HepG2 (cell line): Measurements from ENCODE around the gene GNAT2. TPM values are rescaled to one million over a fixed set of nuclear protein-coding genes. Genes with fewer than 3 reads are reported as not detected.

Experiments used
- ADNP ChIP-seq: sonication (generic); formaldehyde crosslinking; IDR thresholded peaks from 2 replicates; pipeline ENCODE4 v1.4.0; 2020; ENCODE audit warnings: missing genetic modification reagents
- CAMTA2 ChIP-seq: sonication (generic); formaldehyde crosslinking; IDR thresholded peaks from 2 replicates; pipeline ENCODE4 v1.4.0; 2020; ENCODE audit warnings: mild to moderate bottlenecking, missing genetic modification reagents, borderline replicate concordance
- GABPB1 ChIP-seq: IDR thresholded peaks from 2 replicates; pipeline ENCODE4 v1.6.1; 2016; ENCODE audit warnings: mild to moderate bottlenecking, missing genetic modification reagents, moderate library complexity, missing compliant biosample characterization
- HES4 ChIP-seq: sonication (generic); formaldehyde crosslinking; IDR thresholded peaks from 2 replicates; pipeline ENCODE4 v1.9.0; 2021; ENCODE audit warnings: mild to moderate bottlenecking, missing genetic modification reagents, borderline replicate concordance
- HHEX ChIP-seq: IDR thresholded peaks from 2 replicates; pipeline ENCODE4 v1.6.1; 2016; ENCODE audit warnings: control low read depth
- NR1H2 ChIP-seq: sonication (generic); formaldehyde crosslinking; IDR thresholded peaks from 2 replicates; pipeline ENCODE4 v1.8.1; 2022; ENCODE audit warnings: low read depth, missing genetic modification reagents, borderline replicate concordance
- PAF1 ChIP-seq: IDR thresholded peaks from 2 replicates; pipeline ENCODE4 v1.6.1; 2016; ENCODE audit warnings: missing genetic modification reagents, missing compliant biosample characterization
- POLR2AphosphoS2 ChIP-seq: IDR thresholded peaks from 2 replicates; pipeline ENCODE4 v1.6.1; 2011; ENCODE audit warnings: low read depth, low read length, improper control_type of control experiment
- SIN3A ChIP-seq: IDR thresholded peaks from 2 replicates; pipeline ENCODE4 v1.6.1; 2011; ENCODE audit warnings: low read depth, mild to moderate bottlenecking, control low read depth, low read length, borderline replicate concordance
- TSC22D2 ChIP-seq: sonication (generic); formaldehyde crosslinking; IDR thresholded peaks from 2 replicates; pipeline ENCODE4 v1.5.1; 2020; ENCODE audit warnings: missing genetic modification reagents, mild to moderate bottlenecking, borderline replicate concordance
- ZBTB7A ChIP-seq: sonication (generic); formaldehyde crosslinking; IDR thresholded peaks from 2 replicates; pipeline ENCODE4 v1.8.0; 2022; ENCODE audit warnings: mild to moderate bottlenecking, missing genetic modification reagents
- ZFP1 ChIP-seq: IDR thresholded peaks from 2 replicates; pipeline ENCODE4 v1.6.1; 2016
- ZKSCAN8 ChIP-seq: IDR thresholded peaks from 2 replicates; pipeline ENCODE4 v1.6.1; 2016; ENCODE audit warnings: borderline replicate concordance, missing genetic modification reagents, missing compliant biosample characterization
- ZNF251 ChIP-seq: sonication (generic); formaldehyde crosslinking; IDR thresholded peaks from 2 replicates; pipeline ENCODE4 v1.9.0; 2021; ENCODE audit warnings: mild to moderate bottlenecking, missing genetic modification reagents
- ZNF572 ChIP-seq: sonication (generic); formaldehyde crosslinking; IDR thresholded peaks from 2 replicates; pipeline ENCODE4 v1.5.1; 2020; ENCODE audit warnings: mild to moderate bottlenecking, missing genetic modification reagents
- ZSCAN12 ChIP-seq: sonication (generic); formaldehyde crosslinking; IDR thresholded peaks from 2 replicates; pipeline ENCODE4 v1.9.0; 2021; ENCODE audit warnings: mild to moderate bottlenecking, missing genetic modification reagents
- ZSCAN29 ChIP-seq: sonication (generic); formaldehyde crosslinking; conservative IDR thresholded peaks from 2 replicates; pipeline ENCODE4 v1.4.0; 2020; ENCODE audit warnings: mild to moderate bottlenecking, missing genetic modification reagents
- polyA plus RNA-seq, 8 experiments: library from polyadenylated mRNA; depleted of rRNA in 3 of 8; stranded (reverse) in 7 of 8; unstranded in 1 of 8; fragments of >200 nt; fragmentation: Illumina TruSeq in 4 of 8; extraction: Trizol in 4 of 8; gene quantifications; 2 replicates each; pipeline versions ENCODE4 v1.2.1 to v1.2.3, GENCODE V29; 2011 to 2016; ENCODE audit warnings: low read depth in 4 of 8, missing spikeins in 1 of 8, mixed read lengths in 1 of 8; ENCODE audit not compliant: insufficient read depth in 1 of 8
- total RNA-seq, 5 experiments: library from RNA; depleted of rRNA; stranded (reverse); fragments of >200 nt; fragmentation: Illumina TruSeq; extraction: Trizol; gene quantifications; 2 replicates each; pipeline ENCODE4 v1.2.3, GENCODE V29; 2016; ENCODE audit warnings: low read depth in 1 of 5
- TF ChIP-seq, protein P1 (sequence below): sonication (generic); formaldehyde crosslinking; IDR thresholded peaks from 2 replicates; pipeline ENCODE4 v1.4.0; 2020; ENCODE audit warnings: mild to moderate bottlenecking, missing genetic modification reagents
- TF ChIP-seq, protein P2 (sequence below): sonication (generic); formaldehyde crosslinking; IDR thresholded peaks from 2 replicates; pipeline ENCODE4 v1.8.0; 2022; ENCODE audit warnings: missing genetic modification reagents, mild to moderate bottlenecking, inconsistent platforms, borderline replicate concordance
- TF ChIP-seq, protein P3 (sequence below): sonication (generic); formaldehyde crosslinking; IDR thresholded peaks from 2 replicates; pipeline ENCODE4 v1.8.0; 2022; ENCODE audit warnings: missing genetic modification reagents, mild to moderate bottlenecking, moderate library complexity, borderline replicate concordance
- TF ChIP-seq, protein P4 (sequence below): sonication (generic); formaldehyde crosslinking; IDR thresholded peaks from 2 replicates; pipeline ENCODE4 v1.5.1; 2020; ENCODE audit warnings: mild to moderate bottlenecking, moderate library complexity, missing genetic modification reagents
- TF ChIP-seq, protein P5 (sequence below): sonication (generic); formaldehyde crosslinking; conservative IDR thresholded peaks from 2 replicates; pipeline ENCODE4 v1.5.0; 2020; ENCODE audit warnings: missing genetic modification reagents

Gene GNAT2
- total and polyA plus RNA-seq, 2 of the 13 experiments (the other 11 are each of a cell fraction or from before 2014, with no cell fraction given), result 0.08 to 0.20 TPM

DNA sequence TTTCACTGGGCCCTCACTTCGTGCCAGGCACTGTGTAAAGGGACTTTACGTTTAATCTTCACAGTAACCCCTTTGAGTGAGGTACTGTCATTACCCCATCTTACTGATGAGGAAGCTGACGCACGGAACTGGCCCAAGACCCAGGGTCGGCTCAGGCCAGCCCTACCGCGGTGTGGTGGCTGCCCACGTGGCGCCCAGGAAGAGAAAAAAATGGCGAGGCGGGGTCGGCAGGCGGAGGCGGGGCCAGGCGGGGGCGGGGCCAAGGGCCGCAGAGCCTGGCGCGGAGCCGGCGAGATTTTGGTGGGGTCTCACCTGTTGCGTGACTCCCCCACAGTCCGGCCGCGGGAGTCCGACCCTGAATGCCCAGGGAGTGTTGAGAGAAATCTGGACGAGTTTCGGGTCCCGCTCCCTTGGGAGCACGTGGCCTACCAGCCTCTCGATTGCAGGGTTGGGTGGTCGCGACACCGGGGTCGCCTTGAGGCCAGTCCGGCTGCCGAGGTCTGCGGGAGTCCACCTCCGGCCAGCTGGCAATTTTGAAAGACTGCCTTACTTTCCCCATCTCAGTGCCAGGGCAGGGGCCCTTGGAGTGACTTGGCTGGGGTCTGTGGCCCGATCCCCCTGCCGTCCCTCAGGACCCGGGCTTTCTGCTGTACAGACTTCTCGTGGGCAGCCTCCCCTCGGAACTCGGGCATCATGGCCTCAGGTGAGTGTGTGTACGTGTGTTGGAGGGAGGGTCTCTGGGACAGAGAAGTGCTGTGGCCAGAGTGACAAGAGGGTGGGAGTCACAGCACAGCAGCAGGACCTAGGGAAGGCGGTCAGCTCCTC lies at the start of gene GNAT2, which contains the start of gene AMPD2 (continued):
- TF ChIP-seq, protein P1, sequence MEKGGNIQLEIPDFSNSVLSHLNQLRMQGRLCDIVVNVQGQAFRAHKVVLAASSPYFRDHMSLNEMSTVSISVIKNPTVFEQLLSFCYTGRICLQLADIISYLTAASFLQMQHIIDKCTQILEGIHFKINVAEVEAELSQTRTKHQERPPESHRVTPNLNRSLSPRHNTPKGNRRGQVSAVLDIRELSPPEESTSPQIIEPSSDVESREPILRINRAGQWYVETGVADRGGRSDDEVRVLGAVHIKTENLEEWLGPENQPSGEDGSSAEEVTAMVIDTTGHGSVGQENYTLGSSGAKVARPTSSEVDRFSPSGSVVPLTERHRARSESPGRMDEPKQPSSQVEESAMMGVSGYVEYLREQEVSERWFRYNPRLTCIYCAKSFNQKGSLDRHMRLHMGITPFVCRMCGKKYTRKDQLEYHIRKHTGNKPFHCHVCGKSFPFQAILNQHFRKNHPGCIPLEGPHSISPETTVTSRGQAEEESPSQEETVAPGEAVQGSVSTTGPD (CRISPR knock-in tag), result no peak
- TF ChIP-seq HHEX (CRISPR knock-in tag) (no peak), ZNF572 (CRISPR knock-in tag) (peak; percentile 73; the same call in 1 of the 2 replicates), ZSCAN12 (CRISPR knock-in tag) (no peak), ADNP (no peak), HES4 (CRISPR knock-in tag) (no peak), ZNF251 (CRISPR knock-in tag) (no peak), PAF1 (CRISPR knock-in tag) (no peak), NR1H2 (no peak; the same call in 1 of the 2 replicates), SIN3A (peak; percentile 95), ZSCAN29 (no peak), ZBTB7A (CRISPR knock-in tag) (peak; percentile 62), GABPB1 (peak; percentile 76), POLR2AphosphoS2 (no peak), CAMTA2 (CRISPR knock-in tag) (no peak), ZFP1 (CRISPR knock-in tag) (0 out of 2 replicates have a peak, but pooled peaks have one; percentile 58), ZKSCAN8 (no peak), TSC22D2 (CRISPR knock-in tag) (no peak)
- TF ChIP-seq, protein P2, sequence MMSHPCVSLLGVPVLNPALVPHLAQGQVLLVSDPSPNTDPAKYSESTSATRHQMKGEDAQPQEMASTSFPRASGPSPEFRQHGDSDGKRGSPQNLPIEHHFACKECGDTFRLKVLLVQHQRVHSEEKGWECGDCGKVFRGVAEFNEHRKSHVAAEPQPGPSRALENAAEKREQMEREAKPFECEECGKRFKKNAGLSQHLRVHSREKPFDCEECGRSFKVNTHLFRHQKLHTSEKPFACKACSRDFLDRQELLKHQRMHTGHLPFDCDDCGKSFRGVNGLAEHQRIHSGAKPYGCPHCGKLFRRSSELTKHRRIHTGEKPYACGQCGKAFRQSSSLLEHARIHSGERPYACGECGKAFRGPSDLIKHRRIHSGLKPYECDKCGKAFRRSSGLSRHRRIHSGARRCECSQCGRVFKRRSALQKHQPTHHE (CRISPR knock-in tag), result peak; percentile 68; the same call in 1 of the 2 replicates
- TF ChIP-seq, protein P3, sequence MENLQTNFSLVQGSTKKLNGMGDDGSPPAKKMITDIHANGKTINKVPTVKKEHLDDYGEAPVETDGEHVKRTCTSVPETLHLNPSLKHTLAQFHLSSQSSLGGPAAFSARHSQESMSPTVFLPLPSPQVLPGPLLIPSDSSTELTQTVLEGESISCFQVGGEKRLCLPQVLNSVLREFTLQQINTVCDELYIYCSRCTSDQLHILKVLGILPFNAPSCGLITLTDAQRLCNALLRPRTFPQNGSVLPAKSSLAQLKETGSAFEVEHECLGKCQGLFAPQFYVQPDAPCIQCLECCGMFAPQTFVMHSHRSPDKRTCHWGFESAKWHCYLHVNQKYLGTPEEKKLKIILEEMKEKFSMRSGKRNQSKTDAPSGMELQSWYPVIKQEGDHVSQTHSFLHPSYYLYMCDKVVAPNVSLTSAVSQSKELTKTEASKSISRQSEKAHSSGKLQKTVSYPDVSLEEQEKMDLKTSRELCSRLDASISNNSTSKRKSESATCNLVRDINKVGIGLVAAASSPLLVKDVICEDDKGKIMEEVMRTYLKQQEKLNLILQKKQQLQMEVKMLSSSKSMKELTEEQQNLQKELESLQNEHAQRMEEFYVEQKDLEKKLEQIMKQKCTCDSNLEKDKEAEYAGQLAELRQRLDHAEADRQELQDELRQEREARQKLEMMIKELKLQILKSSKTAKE (CRISPR knock-in tag), result peak; percentile 45
- TF ChIP-seq, protein P4, sequence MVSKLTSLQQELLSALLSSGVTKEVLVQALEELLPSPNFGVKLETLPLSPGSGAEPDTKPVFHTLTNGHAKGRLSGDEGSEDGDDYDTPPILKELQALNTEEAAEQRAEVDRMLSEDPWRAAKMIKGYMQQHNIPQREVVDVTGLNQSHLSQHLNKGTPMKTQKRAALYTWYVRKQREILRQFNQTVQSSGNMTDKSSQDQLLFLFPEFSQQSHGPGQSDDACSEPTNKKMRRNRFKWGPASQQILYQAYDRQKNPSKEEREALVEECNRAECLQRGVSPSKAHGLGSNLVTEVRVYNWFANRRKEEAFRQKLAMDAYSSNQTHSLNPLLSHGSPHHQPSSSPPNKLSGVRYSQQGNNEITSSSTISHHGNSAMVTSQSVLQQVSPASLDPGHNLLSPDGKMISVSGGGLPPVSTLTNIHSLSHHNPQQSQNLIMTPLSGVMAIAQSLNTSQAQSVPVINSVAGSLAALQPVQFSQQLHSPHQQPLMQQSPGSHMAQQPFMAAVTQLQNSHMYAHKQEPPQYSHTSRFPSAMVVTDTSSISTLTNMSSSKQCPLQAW (CRISPR knock-in tag), result peak; percentile 82
- TF ChIP-seq, protein P5, sequence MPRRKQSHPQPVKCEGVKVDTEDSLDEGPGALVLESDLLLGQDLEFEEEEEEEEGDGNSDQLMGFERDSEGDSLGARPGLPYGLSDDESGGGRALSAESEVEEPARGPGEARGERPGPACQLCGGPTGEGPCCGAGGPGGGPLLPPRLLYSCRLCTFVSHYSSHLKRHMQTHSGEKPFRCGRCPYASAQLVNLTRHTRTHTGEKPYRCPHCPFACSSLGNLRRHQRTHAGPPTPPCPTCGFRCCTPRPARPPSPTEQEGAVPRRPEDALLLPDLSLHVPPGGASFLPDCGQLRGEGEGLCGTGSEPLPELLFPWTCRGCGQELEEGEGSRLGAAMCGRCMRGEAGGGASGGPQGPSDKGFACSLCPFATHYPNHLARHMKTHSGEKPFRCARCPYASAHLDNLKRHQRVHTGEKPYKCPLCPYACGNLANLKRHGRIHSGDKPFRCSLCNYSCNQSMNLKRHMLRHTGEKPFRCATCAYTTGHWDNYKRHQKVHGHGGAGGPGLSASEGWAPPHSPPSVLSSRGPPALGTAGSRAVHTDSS (CRISPR knock-in tag), result no peak
